ENCODE measurements around the gene CACTIN.
"Not testable (repeated sequence)": the region's sequence is repeated elsewhere in the genome, so short reads cannot be mapped to it uniquely, and the experiment has no call there.

CACTIN gene

DNA sequence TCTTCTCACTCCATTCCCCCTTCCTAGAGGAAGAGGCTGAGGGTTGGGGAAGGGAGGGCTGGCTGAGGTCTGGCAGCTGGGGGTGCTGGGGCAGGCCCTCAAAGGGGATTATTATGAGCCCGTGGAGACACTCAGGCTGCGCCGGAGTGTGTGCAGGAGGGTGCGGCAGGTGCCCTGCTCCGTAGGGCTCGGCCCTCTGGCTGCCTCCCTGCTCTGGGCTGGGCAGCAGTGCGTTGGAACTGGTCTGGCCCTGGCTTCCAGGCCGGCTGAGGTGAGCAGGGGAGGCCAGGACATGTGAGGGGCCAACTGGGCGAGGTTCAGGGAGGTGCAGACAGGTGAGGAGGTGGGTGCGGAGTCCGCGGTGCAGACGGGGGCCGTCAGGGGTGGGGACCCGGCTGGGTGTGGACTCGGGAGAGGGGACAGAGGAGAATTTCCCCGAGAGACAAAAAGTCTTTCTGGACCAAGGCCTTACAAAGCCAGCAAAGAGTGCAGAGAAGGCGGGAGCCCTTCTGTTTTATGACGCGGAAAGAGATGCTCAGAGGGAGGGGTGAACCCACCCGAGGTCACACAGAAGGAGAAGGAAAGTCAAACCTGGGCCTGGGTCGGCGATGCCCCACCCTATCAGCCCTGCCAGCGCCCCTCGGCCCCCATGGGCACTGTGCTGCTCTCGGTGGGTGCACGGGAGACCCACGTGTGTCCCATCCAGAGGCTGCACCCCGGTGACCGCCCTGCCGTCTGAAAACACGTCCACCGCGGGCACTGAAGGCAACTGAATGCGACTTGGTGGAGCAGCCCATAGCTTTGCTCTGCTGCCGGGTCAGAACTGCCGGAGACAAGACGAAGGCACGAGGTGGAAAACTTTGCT is 42.7 kb upstream of the CACTIN start:
- Histone ChIP-seq H3K4me3 (ENCODE audit: low read length) (no peak overlapping the region), H3K4me1 (ENCODE audit: insufficient read depth, low read length) (peaks cover 3% of the 10 kb centered on the region; the same call in 1 of the 2 replicates), H3K27me3 (ENCODE audit: insufficient read depth, low read length) (no peaks in the 10 kb centered on the region), H3K27ac (ENCODE audit: low read length) (no peak overlapping the region), H3K9ac (ENCODE audit: low read depth, low read length) (no peak overlapping the region), H3K36me3 (ENCODE audit: insufficient read depth, low read depth, low read length) (peaks cover 2% of the 10 kb centered on the region; the same call in 1 of the 2 replicates), H3K9me3 (ENCODE audit: insufficient read depth, low read depth, low read length) (no peaks in the 10 kb centered on the region)

DNA sequence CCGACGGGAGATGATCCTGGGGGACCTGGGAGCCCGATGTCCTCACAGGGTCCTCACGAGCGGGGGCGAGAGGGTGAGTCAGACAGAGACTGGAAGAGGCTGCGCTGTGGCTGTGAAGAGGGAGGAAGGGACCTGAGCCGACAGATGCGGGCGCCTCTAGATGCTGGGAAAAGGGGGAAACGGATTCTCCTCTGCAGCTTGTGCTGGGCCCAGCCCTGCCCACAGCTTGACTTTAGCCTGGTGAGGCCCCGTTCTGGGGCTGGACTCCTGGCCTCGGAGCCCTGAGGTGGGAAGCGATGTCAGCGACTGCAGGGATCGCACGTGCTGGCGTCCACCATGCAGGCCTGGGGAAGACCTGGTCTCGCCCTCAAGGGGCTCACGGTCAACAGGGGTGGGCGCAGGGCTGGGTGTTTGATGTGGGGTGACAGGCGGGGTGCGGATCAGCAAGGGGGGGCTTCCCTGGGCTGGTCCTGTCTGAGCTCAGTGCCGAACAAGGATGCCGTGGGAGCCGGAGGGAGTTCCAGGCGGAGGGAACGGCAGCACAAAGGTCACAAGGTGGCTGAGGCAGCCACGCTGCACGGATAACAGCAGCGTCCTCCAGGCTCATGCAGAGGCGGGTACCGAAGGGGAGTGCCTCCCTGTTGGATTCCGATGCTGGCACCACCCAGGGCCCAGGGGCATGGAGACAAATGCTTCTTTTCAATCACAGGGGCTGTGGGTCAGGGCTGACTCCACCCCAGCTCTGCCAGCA is 41.9 kb upstream of the CACTIN start:
- Histone ChIP-seq H3K27me3 (ENCODE audit: insufficient read depth, low read length) (no peaks in the 10 kb centered on the region), H3K9ac (ENCODE audit: low read depth, low read length) (no peak overlapping the region), H3K4me1 (ENCODE audit: insufficient read depth, low read length) (peaks cover 3% of the 10 kb centered on the region; the same call in 1 of the 2 replicates), H3K4me3 (ENCODE audit: low read length) (no peak overlapping the region), H3K36me3 (ENCODE audit: insufficient read depth, low read depth, low read length) (peaks cover 10% of the 10 kb centered on the region), H3K27ac (ENCODE audit: low read length) (no peak overlapping the region), H3K9me3 (ENCODE audit: insufficient read depth, low read depth, low read length) (no peaks in the 10 kb centered on the region)

GRCh38 chr19:3667766-3668165 is 41.2 kb upstream of the CACTIN start:
- Histone ChIP-seq H3K4me3 (ENCODE audit: low read length) (no peak overlapping the region), H3K9me3 (ENCODE audit: insufficient read depth, low read depth, low read length) (no peaks in the 10 kb centered on the region), H3K9ac (ENCODE audit: low read depth, low read length) (no peak overlapping the region), H3K27me3 (ENCODE audit: insufficient read depth, low read length) (no peaks in the 10 kb centered on the region), H3K27ac (ENCODE audit: low read length) (no peak overlapping the region), H3K36me3 (ENCODE audit: insufficient read depth, low read depth, low read length) (peaks cover 15% of the 10 kb centered on the region), H3K4me1 (ENCODE audit: insufficient read depth, low read length) (peaks cover 3% of the 10 kb centered on the region; the same call in 1 of the 2 replicates)

DNA sequence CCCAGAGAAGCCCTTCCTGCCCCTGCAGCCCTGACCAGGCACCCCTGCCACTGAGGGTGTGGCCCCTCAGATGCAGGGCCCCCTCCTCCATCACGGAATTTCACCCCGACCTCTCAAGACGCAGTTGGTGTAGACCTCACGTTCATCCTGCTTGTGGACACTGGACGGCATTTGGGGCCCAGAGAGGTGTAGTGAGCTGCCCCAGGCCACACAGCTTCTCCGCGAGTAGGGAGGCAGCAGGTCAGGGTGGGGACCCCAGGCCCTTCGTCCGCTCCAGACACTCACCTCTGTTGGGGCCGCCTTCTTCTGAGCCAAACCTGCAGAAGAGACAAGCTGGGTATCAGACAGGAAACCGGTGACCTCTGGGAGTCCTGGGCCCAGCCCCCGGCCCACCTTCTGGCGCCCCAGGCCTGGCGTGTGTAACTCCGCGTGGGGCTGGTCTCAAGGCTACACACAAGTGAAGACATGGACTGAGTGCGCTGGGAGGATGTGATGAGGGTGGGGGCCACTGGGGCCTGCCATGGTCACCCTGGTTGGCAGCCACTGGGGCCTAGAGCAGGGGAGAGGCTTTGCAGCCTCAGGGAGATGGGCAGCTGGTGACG is 40.5 kb upstream of the CACTIN start:
- H3K9me3 ChIP-seq (ENCODE audit: insufficient read depth, low read depth, low read length) = no peaks in the 10 kb centered on the region
- no peak overlapping the region for H3K4me3 ChIP-seq (ENCODE audit: low read length)
- H3K9ac ChIP-seq (ENCODE audit: low read depth, low read length) = no peak overlapping the region
- no peak overlapping the region for H3K27ac ChIP-seq (ENCODE audit: low read length)
- peaks cover 3% of the 10 kb centered on the region; the same call in 1 of the 2 replicates for H3K4me1 ChIP-seq (ENCODE audit: insufficient read depth, low read length)
- H3K27me3 ChIP-seq (ENCODE audit: insufficient read depth, low read length) = no peaks in the 10 kb centered on the region
- H3K36me3 ChIP-seq (ENCODE audit: insufficient read depth, low read depth, low read length) = peaks cover 15% of the 10 kb centered on the region

DNA sequence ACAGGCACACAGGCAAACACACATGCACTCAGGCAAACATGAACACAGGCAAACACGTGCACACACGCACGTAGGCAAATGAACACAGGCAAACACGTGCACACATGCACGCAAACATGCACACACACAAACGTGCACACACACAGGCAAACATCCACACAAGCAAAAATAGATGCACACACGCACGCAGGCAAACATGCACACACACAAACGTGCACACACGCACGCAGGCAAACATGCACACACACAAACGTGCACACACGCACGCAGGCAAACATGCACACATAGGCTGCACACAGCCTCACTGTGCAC is 39.9 kb upstream of the CACTIN start:
- not testable (repeated sequence) for H3K27me3 ChIP-seq (ENCODE audit: insufficient read depth, low read length); H3K4me1 ChIP-seq (ENCODE audit: insufficient read depth, low read length); H3K4me3 ChIP-seq (ENCODE audit: low read length); H3K9ac ChIP-seq (ENCODE audit: low read depth, low read length); H3K9me3 ChIP-seq (ENCODE audit: insufficient read depth, low read depth, low read length); H3K27ac ChIP-seq (ENCODE audit: low read length)
- peaks cover 18% of the 10 kb centered on the region for H3K36me3 ChIP-seq (ENCODE audit: insufficient read depth, low read depth, low read length)

- Histone ChIP-seq H3K27ac (ENCODE audit: low read length) (no peak overlapping the region), H3K4me1 (ENCODE audit: insufficient read depth, low read length) (no peaks in the 10 kb centered on the region), H3K36me3 (ENCODE audit: insufficient read depth, low read depth, low read length) (peaks cover 21% of the 10 kb centered on the region), H3K27me3 (ENCODE audit: insufficient read depth, low read length) (no peaks in the 10 kb centered on the region), H3K4me3 (ENCODE audit: low read length) (no peak overlapping the region), H3K9ac (ENCODE audit: low read depth, low read length) (no peak overlapping the region), H3K9me3 (ENCODE audit: insufficient read depth, low read depth, low read length) (no peaks in the 10 kb centered on the region)
Observed at GRCh38 chr19:3665681-3666544, 39.3 kb upstream of the CACTIN start.

DNA sequence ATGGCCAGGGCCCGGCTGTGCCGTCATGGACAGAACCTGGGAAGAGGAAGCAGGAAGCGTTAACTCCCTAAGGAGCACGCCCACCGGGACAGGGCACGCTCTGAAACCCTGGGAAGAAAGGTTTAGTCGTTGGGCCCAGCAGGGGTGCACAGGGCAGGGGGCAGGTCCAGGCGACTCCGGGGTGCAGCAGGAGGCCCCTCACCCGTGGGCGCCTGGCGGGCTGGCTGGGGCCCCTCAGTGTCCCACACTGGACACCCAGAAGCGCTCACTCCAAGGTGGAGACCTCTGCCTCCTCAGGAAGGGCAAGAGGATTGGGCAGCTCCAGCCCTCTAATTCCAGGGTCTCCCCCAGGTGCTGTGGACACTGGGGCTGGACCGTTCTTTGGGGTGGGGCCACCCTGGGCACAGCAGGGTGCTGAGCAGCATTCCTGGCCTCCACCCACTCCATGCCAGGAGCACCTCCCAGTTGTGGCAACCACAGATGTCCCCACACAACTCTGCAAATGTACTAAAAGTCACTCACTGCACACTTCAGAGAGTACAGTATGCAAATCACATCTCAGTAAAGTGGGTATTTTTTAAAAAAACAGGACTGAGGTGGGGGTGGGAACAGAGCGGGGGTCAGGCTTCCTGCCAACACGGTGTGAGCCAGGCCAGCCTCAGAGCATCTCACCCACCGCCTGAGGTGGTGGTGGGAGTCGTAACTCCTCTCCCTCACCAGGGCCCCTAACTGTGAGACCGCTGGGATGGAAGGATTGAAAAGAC is 38.5 kb upstream of the CACTIN start:
- Histone ChIP-seq H3K9ac (ENCODE audit: low read depth, low read length) (no peak overlapping the region), H3K27me3 (ENCODE audit: insufficient read depth, low read length) (no peaks in the 10 kb centered on the region), H3K9me3 (ENCODE audit: insufficient read depth, low read depth, low read length) (no peaks in the 10 kb centered on the region), H3K4me1 (ENCODE audit: insufficient read depth, low read length) (no peaks in the 10 kb centered on the region), H3K27ac (ENCODE audit: low read length) (no peak overlapping the region), H3K36me3 (ENCODE audit: insufficient read depth, low read depth, low read length) (peaks cover 21% of the 10 kb centered on the region), H3K4me3 (ENCODE audit: low read length) (no peak overlapping the region)

DNA sequence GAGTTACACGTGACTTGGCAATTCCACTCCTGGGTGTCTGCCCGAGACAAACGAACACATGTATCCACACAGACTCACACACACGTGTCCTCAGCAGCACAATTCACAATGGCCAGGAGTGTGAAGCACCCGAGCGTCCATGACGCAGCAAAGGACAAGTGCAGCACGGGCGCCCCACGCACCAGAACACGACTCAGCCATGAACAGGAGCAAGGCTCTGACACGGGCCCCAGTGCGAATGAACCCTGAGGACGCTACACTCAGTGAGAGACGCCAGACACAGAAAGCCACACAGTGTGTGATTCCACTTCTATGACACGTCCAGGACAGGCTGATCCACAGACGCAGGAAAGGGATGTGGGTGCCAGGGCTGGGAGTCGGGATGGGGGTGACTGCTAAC is 37.2 kb upstream of the CACTIN start:
- H3K4me3 ChIP-seq (ENCODE audit: low read length) = no peak overlapping the region
- no peak overlapping the region for H3K27ac ChIP-seq (ENCODE audit: low read length)
- no peak overlapping the region for H3K9ac ChIP-seq (ENCODE audit: low read depth, low read length)
- H3K9me3 ChIP-seq (ENCODE audit: insufficient read depth, low read depth, low read length) = no peaks in the 10 kb centered on the region
- H3K36me3 ChIP-seq (ENCODE audit: insufficient read depth, low read depth, low read length) = peaks cover 21% of the 10 kb centered on the region
- H3K4me1 ChIP-seq (ENCODE audit: insufficient read depth, low read length) = no peaks in the 10 kb centered on the region
- H3K27me3 ChIP-seq (ENCODE audit: insufficient read depth, low read length) = no peaks in the 10 kb centered on the region

DNA sequence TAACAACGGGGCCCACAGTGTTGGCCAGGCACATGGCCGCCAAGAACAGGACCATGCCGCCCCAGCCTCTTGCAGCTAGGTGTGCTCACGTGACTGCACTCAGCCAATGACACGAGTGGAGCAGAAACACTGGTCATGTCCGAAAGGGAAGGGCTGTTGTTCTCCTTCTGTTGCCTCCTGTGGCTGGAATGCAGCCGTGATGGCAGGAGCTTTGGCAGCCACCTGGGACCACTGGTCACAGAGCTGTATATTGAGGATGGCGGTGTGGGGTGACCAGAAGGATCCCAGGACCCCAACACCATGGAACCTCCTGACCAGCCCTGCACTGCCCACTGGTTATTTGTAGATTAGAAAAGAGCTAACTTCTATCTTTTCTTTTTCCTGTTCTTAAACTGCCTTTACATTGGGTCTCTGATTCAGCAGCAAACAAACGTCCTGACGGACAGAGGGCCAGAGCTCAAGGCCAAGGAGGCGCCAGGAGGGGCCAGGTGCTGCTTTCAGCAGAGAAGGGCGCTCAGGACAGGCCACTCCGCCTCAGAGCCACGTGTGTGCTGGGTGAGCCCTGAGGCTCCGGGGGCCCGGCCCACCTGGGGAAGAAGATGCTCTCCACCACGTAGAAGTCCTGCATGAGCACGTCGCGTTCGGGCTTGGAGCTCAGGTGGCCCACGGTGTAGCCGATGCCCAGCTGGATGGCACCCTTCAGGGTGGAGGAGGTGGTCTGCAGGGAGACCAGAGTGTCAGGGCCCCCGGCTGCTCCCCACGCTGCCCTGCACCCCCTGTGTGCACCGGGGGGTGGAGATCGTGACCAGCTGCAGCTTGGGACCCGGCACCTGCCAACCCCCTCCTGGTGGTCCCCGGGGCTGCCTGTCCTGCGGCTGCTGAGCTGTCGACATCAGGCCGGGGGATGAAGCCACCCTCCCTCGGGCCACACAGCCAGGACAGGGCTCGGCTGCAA is 35.0 kb upstream of the CACTIN start:
- no peak overlapping the region for H3K27ac ChIP-seq (ENCODE audit: low read length)
- H3K4me1 ChIP-seq (ENCODE audit: insufficient read depth, low read length) = no peaks in the 10 kb centered on the region
- no peaks in the 10 kb centered on the region for H3K27me3 ChIP-seq (ENCODE audit: insufficient read depth, low read length)
- H3K36me3 ChIP-seq (ENCODE audit: insufficient read depth, low read depth, low read length) = peaks cover 38% of the 10 kb centered on the region
- no peaks in the 10 kb centered on the region for H3K9me3 ChIP-seq (ENCODE audit: insufficient read depth, low read depth, low read length)
- no peak overlapping the region for H3K4me3 ChIP-seq (ENCODE audit: low read length)
- H3K9ac ChIP-seq (ENCODE audit: low read depth, low read length) = no peak overlapping the region

- H3K36me3 ChIP-seq (ENCODE audit: insufficient read depth, low read depth, low read length) = peaks cover 38% of the 10 kb centered on the region
- H3K9me3 ChIP-seq (ENCODE audit: insufficient read depth, low read depth, low read length) = no peaks in the 10 kb centered on the region
- no peak overlapping the region for H3K4me3 ChIP-seq (ENCODE audit: low read length)
- no peak overlapping the region for H3K9ac ChIP-seq (ENCODE audit: low read depth, low read length)
- H3K4me1 ChIP-seq (ENCODE audit: insufficient read depth, low read length) = no peaks in the 10 kb centered on the region
- no peak overlapping the region for H3K27ac ChIP-seq (ENCODE audit: low read length)
- H3K27me3 ChIP-seq (ENCODE audit: insufficient read depth, low read length) = no peaks in the 10 kb centered on the region
Observed at GRCh38 chr19:3660493-3661219, 34.1 kb upstream of the CACTIN start.

Measured in iPS-20b (cell line).